GM12878 (cell line): ENCODE data around the gene PDCD11.

Experiments
- CTCF ChIP-seq, 3 experiments: IDR thresholded peaks in 2 of 3; conservative IDR thresholded peaks in 1 of 3; 2 replicates each; pipeline ENCODE4 v1.5.1; 2011; ENCODE audit warnings: low read depth in 3 of 3, low read length in 3 of 3, mild to moderate bottlenecking in 3 of 3, control low read depth in 2 of 3, moderate library complexity in 2 of 3, inconsistent platforms in 1 of 3, mixed read lengths in 1 of 3; ENCODE audit not compliant: control insufficient read depth in 2 of 3, insufficient read depth in 1 of 3; ENCODE audit errors: extremely low read depth in 1 of 3
- JUND ChIP-seq: IDR thresholded peaks from 2 replicates; pipeline ENCODE4 v1.6.1; 2012; ENCODE audit warnings: low read depth, mild to moderate bottlenecking, low read length, improper control_type of control experiment, moderate library complexity
- MEF2A ChIP-seq: IDR thresholded peaks from 2 replicates; pipeline ENCODE4 v1.6.1; 2011; ENCODE audit warnings: low read depth, mild to moderate bottlenecking, low read length, moderate library complexity; ENCODE audit not compliant: insufficient read depth
- MYC ChIP-seq: IDR thresholded peaks from 2 replicates; pipeline ENCODE4 v1.6.1; 2011; ENCODE audit warnings: mild to moderate bottlenecking, low read length, moderate library complexity, inconsistent platforms; ENCODE audit not compliant: insufficient read depth, insufficient replicate concordance, insufficient read length, severe bottlenecking
- NFXL1 ChIP-seq: fragments of 450-650 bp; IDR thresholded peaks from 2 replicates; pipeline ENCODE4 v1.6.1; 2017; ENCODE audit warnings: antibody characterized with exemption, mild to moderate bottlenecking, borderline replicate concordance
- PAX8 ChIP-seq: fragments of 450-650 bp; IDR thresholded peaks from 2 replicates; pipeline ENCODE4 v1.6.1; 2017; ENCODE audit warnings: mild to moderate bottlenecking, moderate library complexity
- POLR2AphosphoS5 ChIP-seq: IDR thresholded peaks from 2 replicates; pipeline ENCODE4 v1.6.1; 2011; ENCODE audit warnings: mild to moderate bottlenecking, low read length, inconsistent platforms
- TAF1 ChIP-seq: IDR thresholded peaks from 2 replicates; pipeline ENCODE4 v1.6.1; 2011; ENCODE audit warnings: mild to moderate bottlenecking, low read depth, low read length, borderline replicate concordance
- TCF7 ChIP-seq: IDR thresholded peaks from 2 replicates; pipeline ENCODE4 v1.6.1; 2014; ENCODE audit warnings: antibody characterized with exemption, borderline replicate concordance
- YY1 ChIP-seq: IDR thresholded peaks from 2 replicates; pipeline ENCODE4 v1.6.1; 2011; ENCODE audit warnings: low read depth, mild to moderate bottlenecking, low read length
- TF ChIP-seq, protein P1 (sequence below): IDR thresholded peaks from 2 replicates; pipeline ENCODE4 v1.6.1; 2012; ENCODE audit warnings: low read length, inconsistent platforms
- TF ChIP-seq, protein P2 (sequence below): IDR thresholded peaks from 2 replicates; pipeline ENCODE4 v1.6.1; 2011; ENCODE audit warnings: low read depth, mild to moderate bottlenecking, low read length, moderate library complexity, borderline replicate concordance; ENCODE audit errors: extremely low read depth

GRCh38 chr10:103472005-103472404 is 75.6 kb downstream of the PDCD11 start:
- no peak for TF ChIP-seq NFXL1
- no peak for TF ChIP-seq TCF7
- TF ChIP-seq JUND: no peak
- no peak for TF ChIP-seq CTCF (IDR thresholded peaks at IDR 0.05 in 2 of 3, conservative IDR thresholded peaks at IDR 0.05 in 1 of 3; ENCODE audit: control insufficient read depth in 2 of 3, extremely low read depth in 1 of 3, insufficient read depth in 1 of 3, low read depth in 3 of 3, low read length in 3 of 3)
- TF ChIP-seq, protein P1, sequence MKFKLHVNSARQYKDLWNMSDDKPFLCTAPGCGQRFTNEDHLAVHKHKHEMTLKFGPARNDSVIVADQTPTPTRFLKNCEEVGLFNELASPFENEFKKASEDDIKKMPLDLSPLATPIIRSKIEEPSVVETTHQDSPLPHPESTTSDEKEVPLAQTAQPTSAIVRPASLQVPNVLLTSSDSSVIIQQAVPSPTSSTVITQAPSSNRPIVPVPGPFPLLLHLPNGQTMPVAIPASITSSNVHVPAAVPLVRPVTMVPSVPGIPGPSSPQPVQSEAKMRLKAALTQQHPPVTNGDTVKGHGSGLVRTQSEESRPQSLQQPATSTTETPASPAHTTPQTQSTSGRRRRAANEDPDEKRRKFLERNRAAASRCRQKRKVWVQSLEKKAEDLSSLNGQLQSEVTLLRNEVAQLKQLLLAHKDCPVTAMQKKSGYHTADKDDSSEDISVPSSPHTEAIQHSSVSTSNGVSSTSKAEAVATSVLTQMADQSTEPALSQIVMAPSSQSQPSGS: no peak
- TF ChIP-seq MYC: no peak
- no peak for TF ChIP-seq PAX8
- TF ChIP-seq POLR2AphosphoS5: no peak; the same call in 1 of the 2 replicates
- TF ChIP-seq MEF2A: no peak
- TF ChIP-seq, protein P2, sequence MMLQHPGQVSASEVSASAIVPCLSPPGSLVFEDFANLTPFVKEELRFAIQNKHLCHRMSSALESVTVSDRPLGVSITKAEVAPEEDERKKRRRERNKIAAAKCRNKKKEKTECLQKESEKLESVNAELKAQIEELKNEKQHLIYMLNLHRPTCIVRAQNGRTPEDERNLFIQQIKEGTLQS: no peak
- TF ChIP-seq TAF1: peak; percentile 51; the same call in 1 of the 2 replicates
- no peak for TF ChIP-seq YY1
